ENCODE data around the gene MEGF11.

The MEGF11 gene

DNA sequence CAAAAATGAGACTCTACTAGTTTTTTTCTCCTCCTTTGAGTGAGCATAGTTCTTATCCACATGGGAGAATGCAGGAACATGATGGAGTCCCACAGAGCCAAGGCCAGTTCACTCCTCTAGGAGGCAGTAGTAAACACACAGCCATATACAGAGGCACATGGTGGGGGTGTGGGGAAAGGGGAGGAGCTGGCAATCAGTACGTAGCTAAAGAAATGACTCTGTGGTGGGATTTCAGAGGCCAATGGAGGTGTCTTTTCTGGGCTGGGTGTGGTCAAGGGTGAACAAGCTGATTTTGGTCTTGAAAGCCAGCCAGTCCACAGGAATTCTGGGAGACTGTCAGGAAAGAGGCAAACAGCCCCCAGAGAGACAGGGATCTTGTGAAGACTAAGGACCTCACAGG is 390.9 kb downstream of the MEGF11 start:
- peaks cover 3 to 24% (median 12%) of the 10 kb centered on the region in 10 experiments; a peak in 13 of 20 replicates for H3K4me1 ChIP-seq
- H3K4me2 ChIP-seq: no peak overlapping the region; a peak in 1 of 22 replicates
- no peaks in the 10 kb centered on the region for H3K36me3 ChIP-seq

DNA sequence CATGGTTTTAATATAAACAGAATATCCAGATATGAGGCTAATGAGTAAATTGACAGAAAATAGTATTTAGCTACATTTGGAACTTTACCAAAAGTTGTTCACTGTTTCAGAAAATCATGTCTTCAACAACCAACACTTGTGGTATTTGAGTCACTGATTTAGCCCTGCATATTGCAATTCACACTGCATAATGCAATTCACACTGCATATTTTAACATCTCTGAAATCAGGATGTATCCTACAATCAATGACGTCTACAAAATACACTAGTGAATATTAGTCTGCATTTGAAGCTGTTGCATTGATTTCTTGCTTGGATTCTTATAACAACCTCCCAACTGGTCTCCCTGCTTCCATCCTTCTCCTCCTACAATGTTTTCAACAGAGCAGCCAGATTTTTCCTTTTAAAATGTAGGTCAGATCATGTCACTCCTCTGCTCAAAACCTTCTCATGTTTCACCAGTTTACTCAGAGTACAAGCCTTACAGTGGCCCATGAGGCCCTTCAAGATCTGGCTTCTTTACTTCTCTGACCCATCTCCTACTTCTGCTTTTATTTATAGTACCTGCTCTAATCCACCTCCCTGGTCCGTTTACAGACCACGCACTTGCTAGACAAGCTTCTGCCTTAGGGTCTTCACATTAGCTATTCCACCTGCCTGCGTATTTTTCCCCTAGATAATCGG is 395.7 kb downstream of the MEGF11 start:
- no peaks in the 10 kb centered on the region for H3K9me3 ChIP-seq (replicated peaks in 1 of 11)
- H3K4me1 ChIP-seq: peaks cover 2 to 20% (median 12%) of the 10 kb centered on the region in 10 experiments; a peak in 15 of 20 replicates
- no peak overlapping the region for H3K27ac ChIP-seq
- H3K4me3 ChIP-seq: no peak overlapping the region
- no peak for TF ChIP-seq Cebpa-rat (IDR thresholded peaks at IDR 0.05)
- H3K27me3 ChIP-seq: no peaks in the 10 kb centered on the region
- no peaks in the 10 kb centered on the region for H4K20me1 ChIP-seq
- H3K36me3 ChIP-seq: no peaks in the 10 kb centered on the region
- no peak overlapping the region for H3K9ac ChIP-seq
- H3K4me2 ChIP-seq: peak overlapping the region in 2 of 11 experiments; percentile 28 to 44; a peak in 3 of 22 replicates

More for the DNA sequence above, 390.9 kb downstream of the MEGF11 start:
- Histone ChIP-seq H3K4me3 (no peak overlapping the region), H3K9me3 (replicated peaks in 1 of 11) (no peaks in the 10 kb centered on the region), H4K20me1 (no peaks in the 10 kb centered on the region), H3K27ac (no peak overlapping the region), H3K27me3 (no peaks in the 10 kb centered on the region), H3K9ac (no peak overlapping the region)
- no peak for TF ChIP-seq Cebpa-rat (IDR thresholded peaks at IDR 0.05)

DNA sequence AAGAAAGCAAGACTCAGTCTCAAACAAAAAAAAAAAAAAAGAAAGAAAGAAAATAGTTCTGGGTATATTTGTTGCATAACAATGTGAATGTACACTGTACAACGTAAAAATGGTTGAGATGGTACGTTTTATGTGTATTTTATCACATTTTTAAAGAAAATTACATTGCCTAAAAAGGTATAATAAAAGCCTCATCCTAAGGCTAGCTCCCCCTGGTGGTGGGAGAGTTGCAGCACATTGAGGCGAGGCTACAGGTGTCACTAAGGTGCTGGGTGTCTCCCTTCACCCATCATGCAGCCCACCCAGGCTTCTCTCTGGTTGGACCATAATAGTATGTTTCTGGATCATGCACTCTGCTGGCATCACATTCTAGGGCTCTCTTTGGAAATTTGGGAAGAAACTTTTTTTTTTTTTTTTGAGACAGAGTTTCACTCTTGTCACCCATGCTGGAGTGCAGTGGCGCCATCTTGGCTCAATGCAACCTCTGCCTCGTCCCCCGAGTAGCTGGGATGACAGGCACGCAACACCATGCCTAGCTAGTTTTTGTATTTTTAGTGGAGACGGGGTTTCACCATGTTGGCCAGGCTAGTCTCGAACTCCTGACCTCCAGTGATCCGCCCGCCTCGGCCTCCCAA is 396.6 kb downstream of the MEGF11 start:
- Histone ChIP-seq H3K27ac (no peak overlapping the region), H3K4me3 (no peak overlapping the region), H3K9me3 (replicated peaks in 1 of 11) (no peaks in the 10 kb centered on the region), H3K36me3 (no peaks in the 10 kb centered on the region), H3K9ac (no peak overlapping the region), H4K20me1 (no peaks in the 10 kb centered on the region), H3K4me1 (peaks cover 6 to 21% (median 14%) of the 10 kb centered on the region in 10 experiments; a peak in 15 of 20 replicates), H3K4me2 (no peak overlapping the region), H3K27me3 (no peaks in the 10 kb centered on the region)
- no peak for TF ChIP-seq Cebpa-rat (IDR thresholded peaks at IDR 0.05)

DNA sequence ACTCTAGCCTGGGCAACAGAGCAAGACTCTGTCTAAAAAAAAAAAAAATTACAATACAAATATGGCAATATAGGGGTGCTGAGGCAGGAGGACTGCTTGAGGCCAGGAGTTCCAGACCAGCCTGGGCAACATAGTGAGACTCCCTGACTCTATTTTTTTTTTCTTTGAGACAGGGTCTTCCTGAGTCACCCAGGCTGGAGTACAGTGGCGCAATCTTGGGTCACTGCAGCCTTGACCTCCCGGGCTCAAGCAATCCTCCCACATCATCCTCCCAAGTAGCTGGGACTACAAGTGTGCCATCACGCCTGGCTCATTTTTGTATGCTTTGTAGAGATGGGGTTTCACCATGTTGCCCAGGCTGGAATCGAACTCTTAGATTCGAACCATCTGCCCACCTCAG is 401.6 kb downstream of the MEGF11 start:
- Histone ChIP-seq H3K9me3 (replicated peaks in 1 of 11) (no peaks in the 10 kb centered on the region), H3K27me3 (no peaks in the 10 kb centered on the region), H3K36me3 (no peaks in the 10 kb centered on the region), H3K4me1 (peaks cover 0 to 9% (median 5%) of the 10 kb centered on the region in 10 experiments; a peak in 6 of 20 replicates), H3K9ac (no peak overlapping the region), H3K4me3 (no peak overlapping the region), H3K27ac (no peak overlapping the region), H3K4me2 (no peak overlapping the region), H4K20me1 (no peaks in the 10 kb centered on the region)
- no peak for TF ChIP-seq Cebpa-rat (IDR thresholded peaks at IDR 0.05)

DNA sequence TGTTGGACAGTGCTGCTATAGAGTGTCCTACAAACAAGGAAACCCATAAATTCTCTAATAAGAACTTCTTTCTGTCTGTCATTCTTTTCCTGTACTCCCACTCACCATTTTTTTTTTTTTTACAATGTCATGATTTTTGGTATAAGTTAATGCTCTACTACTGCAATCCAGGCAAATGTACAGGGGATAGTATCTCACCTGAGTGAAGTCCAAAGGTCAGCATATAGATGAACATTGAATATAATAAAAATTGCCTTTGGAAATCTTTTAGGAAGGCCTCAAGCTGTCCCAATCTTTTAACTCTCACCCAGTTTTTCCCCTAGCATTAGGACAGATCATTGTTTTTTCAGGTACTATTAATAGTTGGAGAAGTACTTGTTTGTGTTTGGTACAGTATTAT is 405.6 kb downstream of the MEGF11 start:
- H3K9me3 ChIP-seq (replicated peaks in 1 of 11): 0 out of 22 replicates have a peak, but pooled peaks cover 0 to 4% (median 0%) of the 10 kb centered on the region in 11 experiments
- H3K27me3 ChIP-seq: no peaks in the 10 kb centered on the region
- no peak overlapping the region for H3K4me2 ChIP-seq
- H3K36me3 ChIP-seq: no peaks in the 10 kb centered on the region
- no peak for TF ChIP-seq Cebpa-rat (IDR thresholded peaks at IDR 0.05)
- no peaks in the 10 kb centered on the region for H4K20me1 ChIP-seq
- H3K4me3 ChIP-seq: no peak overlapping the region
- H3K27ac ChIP-seq: no peak overlapping the region
- H3K4me1 ChIP-seq: peaks cover 0 to 6% (median 4%) of the 10 kb centered on the region in 10 experiments; a peak in 6 of 20 replicates
- no peak overlapping the region for H3K9ac ChIP-seq

DNA sequence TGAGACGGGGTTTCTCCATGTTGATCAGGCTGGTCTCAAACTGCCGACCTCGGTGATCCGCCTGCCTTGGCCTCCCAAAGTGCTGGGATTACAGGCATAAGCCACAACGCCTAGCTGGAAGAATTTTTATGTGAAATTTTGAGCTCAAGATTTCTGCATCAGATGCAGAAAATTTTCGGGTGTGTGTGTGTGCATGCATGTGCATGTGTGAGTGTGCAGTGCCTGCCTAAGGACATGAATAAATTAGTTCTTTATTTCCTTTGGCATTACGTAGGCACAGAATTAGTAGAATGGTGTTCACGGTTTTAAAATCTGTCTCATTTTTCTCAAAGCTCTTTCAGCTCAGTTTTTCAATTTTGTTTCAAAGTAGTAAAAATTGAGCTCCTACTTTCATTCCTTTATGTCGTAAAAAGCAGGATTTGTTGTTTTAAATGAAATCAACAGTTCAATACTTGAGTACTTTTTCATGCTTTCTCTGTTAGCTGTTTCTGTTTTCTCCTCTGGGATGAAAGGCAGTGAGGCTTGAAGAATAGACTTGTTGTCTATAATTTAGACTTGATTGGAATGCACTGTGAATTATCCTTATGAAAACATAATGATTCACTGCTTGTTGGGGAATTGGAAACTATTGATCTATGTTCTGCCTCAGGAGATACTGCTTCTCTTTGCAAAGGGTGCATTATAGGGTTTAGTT is 407.6 kb downstream of the MEGF11 start:
- Histone ChIP-seq H3K9ac (no peak overlapping the region), H3K4me3 (no peak overlapping the region), H4K20me1 (no peaks in the 10 kb centered on the region), H3K9me3 (replicated peaks in 1 of 11) (0 out of 22 replicates have a peak, but pooled peaks cover 0 to 4% (median 0%) of the 10 kb centered on the region in 11 experiments), H3K4me2 (no peak overlapping the region), H3K27ac (no peak overlapping the region), H3K36me3 (no peaks in the 10 kb centered on the region), H3K27me3 (no peaks in the 10 kb centered on the region), H3K4me1 (peaks cover 8 to 17% (median 15%) of the 10 kb centered on the region in 10 experiments)
- TF ChIP-seq Cebpa-rat (IDR thresholded peaks at IDR 0.05): no peak

Data from BLaER1 treated with 17β-estradiol and CSF1 and Interleukin-3, amounts not matched to agents 10 nM and 100 nM (cell line).